Natural killer cell (primary cell): ENCODE data around the gene PTCD3. TPM values are rescaled to one million over a fixed set of nuclear protein-coding genes. Genes with fewer than 3 reads are reported as not detected.

ENCODE experiments used
- ATAC-seq, 3 donors: fragments of 150-1000 bp in 2 of 3; fragments of 200-7000 bp in 1 of 3; cut with Tn5 transposase; 1 replicate in 1 of 3; 2 replicates in 2 of 3; pipeline ENCODE4 v1.10.0; 2021; ENCODE audit warnings: mild to moderate bottlenecking in 2 of 3, moderate library complexity in 2 of 3
- DNase-seq, 2 donors: peaks; one replicate each; pipeline versions ENCODE4 v3.0.0 to v3.0.0-alpha.2; 2013 to 2021; ENCODE audit warnings: mixed read lengths in 1 of 2
- H3K27ac ChIP-seq: one replicate; pipeline ENCODE4 v1.5.1; 2013; ENCODE audit warnings: mild to moderate bottlenecking, low read length
- H3K27me3 ChIP-seq: one replicate; pipeline ENCODE4 v1.6.1; 2013; ENCODE audit warnings: low read length; ENCODE audit not compliant: control insufficient read depth, insufficient read depth
- H3K36me3 ChIP-seq: one replicate; pipeline ENCODE4 v1.6.1; 2013; ENCODE audit warnings: low read length; ENCODE audit not compliant: control insufficient read depth, insufficient read depth
- H3K4me1 ChIP-seq: one replicate; pipeline ENCODE4 v1.6.1; 2013; ENCODE audit warnings: low read length; ENCODE audit not compliant: control insufficient read depth, insufficient read depth
- H3K4me3 ChIP-seq: one replicate; pipeline ENCODE4 v1.5.1; 2013; ENCODE audit warnings: low read length
- H3K9me3 ChIP-seq: one replicate; pipeline ENCODE4 v1.6.1; 2013; ENCODE audit warnings: low read length; ENCODE audit not compliant: control insufficient read depth, insufficient read depth
- H3K27ac Mint-ChIP-seq, 2 donors: one replicate each; pipeline ENCODE4 v1.8.0; 2022; ENCODE audit warnings: mild to moderate bottlenecking in 2 of 2, mixed read lengths in 2 of 2, moderate library complexity in 1 of 2
- H3K27me3 Mint-ChIP-seq, 2 donors: one replicate each; pipeline ENCODE4 v1.8.0; 2022; ENCODE audit warnings: low read depth in 2 of 2, mixed read lengths in 2 of 2
- H3K36me3 Mint-ChIP-seq: one replicate; pipeline ENCODE4 v1.8.0; 2022; ENCODE audit warnings: mixed read lengths
- H3K4me1 Mint-ChIP-seq, 2 donors: one replicate each; pipeline ENCODE4 v1.8.0; 2022; ENCODE audit warnings: mixed read lengths in 2 of 2
- H3K4me3 Mint-ChIP-seq: one replicate; pipeline ENCODE4 v1.8.0; 2022; ENCODE audit warnings: mild to moderate bottlenecking, moderate library complexity, mixed read lengths
- H3K9me3 Mint-ChIP-seq, 2 donors: one replicate each; pipeline ENCODE4 v1.8.0; 2022; ENCODE audit warnings: mixed read lengths in 2 of 2
- WGBS: methylation state at CpG from one replicate; pipeline ENCODE4 v1.1.7; 2013; ENCODE audit warnings: missing lambda C conversion rate; ENCODE audit not compliant: insufficient coverage; 5-methylcytosine and 5-hydroxymethylcytosine counted together
- intact Hi-C: fragments of 100-400 bp; cut with micrococcal nuclease; formaldehyde crosslinking; loops from one replicate; pipeline ENCODE4 v1.14.2; 2022
- total RNA-seq, 4 donors: library from RNA; stranded (reverse); fragments of 120-200 nt in 1 of 4; gene quantifications; one replicate each; pipeline versions ENCODE4 v1.2.3 to v1.2.4, GENCODE V29; 2013 to 2022
- TF ChIP-seq, protein P1 (sequence below): fragments of 200-600 bp; IDR thresholded peaks from one replicate; pipeline ENCODE4 v1.8.0; 2022; ENCODE audit warnings: antibody characterized with exemption

PTCD3 gene
- 100 to 1,000 TPM; 115 to 146 (median 128) TPM for total RNA-seq
- total RNA-seq (2013) = 209 TPM

DNA sequence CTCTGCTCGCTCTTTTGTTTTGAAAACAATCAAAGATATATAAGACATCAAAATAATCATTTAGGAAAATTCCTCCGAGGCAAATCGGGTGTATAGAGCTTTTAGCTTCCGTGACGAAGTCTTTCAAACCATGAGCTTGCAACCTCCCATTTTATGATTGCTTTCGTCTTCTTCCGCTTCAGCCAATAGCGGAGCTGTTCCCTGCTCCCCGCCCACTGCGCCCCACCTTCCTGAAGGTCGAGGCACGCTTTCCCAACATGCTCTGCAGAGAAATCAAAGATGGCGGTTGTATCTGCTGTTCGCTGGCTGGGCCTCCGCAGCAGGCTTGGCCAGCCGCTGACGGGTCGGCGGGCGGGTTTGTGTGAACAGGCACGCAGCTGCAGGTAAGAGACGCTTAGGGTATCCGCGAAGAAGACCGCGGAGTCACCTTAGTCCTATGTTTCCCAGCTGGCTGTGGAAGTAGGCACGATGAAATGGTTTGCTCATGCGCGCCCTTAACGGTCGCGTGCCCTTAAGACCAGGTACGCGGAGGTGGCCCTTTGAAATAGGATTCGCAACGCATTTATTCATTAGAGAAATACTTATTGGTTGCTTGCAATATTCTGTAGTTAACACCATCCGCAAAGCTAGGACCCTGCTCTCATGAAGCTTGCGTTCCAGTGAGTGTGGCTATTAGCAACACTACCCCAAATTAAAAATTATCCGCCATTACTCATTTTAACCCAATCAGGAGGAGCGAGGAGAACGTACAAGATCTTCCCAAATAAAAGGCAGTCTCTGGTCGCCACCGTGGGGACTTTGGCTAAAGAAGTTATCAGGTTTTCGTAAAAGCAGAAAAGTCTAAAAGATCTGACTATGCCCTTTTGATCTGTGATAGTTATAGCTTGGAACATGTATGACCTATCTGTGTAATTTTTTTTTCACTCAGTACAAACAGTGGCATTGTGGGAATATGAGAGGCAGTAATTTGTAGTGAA, at the start of gene PTCD3:
PTCD3 (plus strand) TSS at position 267 of the 977 bp plus-strand sequence; CDS start at position 280, 13 bp downstream.
- TF ChIP-seq, protein P1, sequence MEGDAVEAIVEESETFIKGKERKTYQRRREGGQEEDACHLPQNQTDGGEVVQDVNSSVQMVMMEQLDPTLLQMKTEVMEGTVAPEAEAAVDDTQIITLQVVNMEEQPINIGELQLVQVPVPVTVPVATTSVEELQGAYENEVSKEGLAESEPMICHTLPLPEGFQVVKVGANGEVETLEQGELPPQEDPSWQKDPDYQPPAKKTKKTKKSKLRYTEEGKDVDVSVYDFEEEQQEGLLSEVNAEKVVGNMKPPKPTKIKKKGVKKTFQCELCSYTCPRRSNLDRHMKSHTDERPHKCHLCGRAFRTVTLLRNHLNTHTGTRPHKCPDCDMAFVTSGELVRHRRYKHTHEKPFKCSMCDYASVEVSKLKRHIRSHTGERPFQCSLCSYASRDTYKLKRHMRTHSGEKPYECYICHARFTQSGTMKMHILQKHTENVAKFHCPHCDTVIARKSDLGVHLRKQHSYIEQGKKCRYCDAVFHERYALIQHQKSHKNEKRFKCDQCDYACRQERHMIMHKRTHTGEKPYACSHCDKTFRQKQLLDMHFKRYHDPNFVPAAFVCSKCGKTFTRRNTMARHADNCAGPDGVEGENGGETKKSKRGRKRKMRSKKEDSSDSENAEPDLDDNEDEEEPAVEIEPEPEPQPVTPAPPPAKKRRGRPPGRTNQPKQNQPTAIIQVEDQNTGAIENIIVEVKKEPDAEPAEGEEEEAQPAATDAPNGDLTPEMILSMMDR = no peak
- H3K27ac Mint-ChIP-seq = peak within 1 kb of the TSS; percentile 94 to 98
- Histone ChIP-seq H3K4me3 (peak within 1 kb of the TSS; percentile 92), H3K27ac (peak within 1 kb of the TSS; percentile 92), H3K9me3 (no peaks in the 10 kb centered on the region), H3K4me1 (peaks cover 9% of the 10 kb centered on the region), H3K27me3 (no peaks in the 10 kb centered on the region), H3K36me3 (peaks cover 24% of the 10 kb centered on the region)
- peak within 1 kb of the TSS; percentile 97 for H3K4me3 Mint-ChIP-seq
- WGBS = under 1% methylated on average over 44 of the region's 44 CpGs
- no peaks in the 10 kb centered on the region for H3K27me3 Mint-ChIP-seq
- intact Hi-C loops = loop anchor here (1.0 to 10.0 kb wide), 4 partner anchors 26 to 381 kb away; partner anchors contain the start of genes IMMT and MRPL35
- DNase-seq (peak; percentile 85 to 95), ATAC-seq (peak; percentile 91 to 97 (median 91))
- H3K36me3 Mint-ChIP-seq = peaks cover 9% of the 10 kb centered on the region
- no peaks in the 10 kb centered on the region for H3K9me3 Mint-ChIP-seq
- H3K4me1 Mint-ChIP-seq = peaks cover 63 to 67% of the 10 kb centered on the region in 2 donors

GRCh38 chr2:86056590-86057331, 49.3 kb upstream of the PTCD3 start:
- Histone ChIP-seq H3K4me3 (no peak overlapping the region), H3K27me3 (no peaks in the 10 kb centered on the region), H3K9me3 (no peaks in the 10 kb centered on the region), H3K36me3 (peaks cover 41% of the 10 kb centered on the region), H3K27ac (no peak overlapping the region), H3K4me1 (no peaks in the 10 kb centered on the region)
- no peak overlapping the region for H3K4me3 Mint-ChIP-seq
- H3K36me3 Mint-ChIP-seq = peaks cover 13% of the 10 kb centered on the region
- TF ChIP-seq, protein P1 = no peak
- H3K9me3 Mint-ChIP-seq = no peaks in the 10 kb centered on the region
- no peaks in the 10 kb centered on the region for H3K27me3 Mint-ChIP-seq
- DNase-seq (no peak), ATAC-seq (no peak)
- no peaks in the 10 kb centered on the region for H3K4me1 Mint-ChIP-seq
- no peak overlapping the region for H3K27ac Mint-ChIP-seq
- intact Hi-C loops = no loop called here
- WGBS = 91% methylated on average over 4 of the region's 4 CpGs

DNA sequence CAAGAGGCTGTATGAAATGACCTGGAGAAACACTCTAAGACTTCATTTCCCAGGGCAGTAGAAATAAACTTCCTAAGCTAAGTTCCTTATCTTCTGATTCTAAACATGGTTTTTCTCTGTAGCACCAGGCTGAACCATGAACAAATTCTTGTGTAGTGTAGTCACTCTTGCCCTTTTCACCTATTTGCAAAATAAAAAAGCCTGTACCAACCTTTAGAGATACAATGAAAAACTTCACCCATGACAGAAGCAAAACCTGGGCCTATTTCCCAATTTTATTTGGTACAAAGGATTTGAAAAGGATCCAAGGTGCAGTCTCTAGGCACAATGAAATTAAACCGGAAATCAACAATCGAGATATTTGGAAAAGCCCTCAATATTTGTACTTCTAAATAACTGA, 44.0 kb upstream of the PTCD3 start:
- intact Hi-C loops = no loop called here
- H3K27ac ChIP-seq = no peak overlapping the region
- no peaks in the 10 kb centered on the region for H3K9me3 ChIP-seq
- no peaks in the 10 kb centered on the region for H3K27me3 Mint-ChIP-seq
- H3K4me3 Mint-ChIP-seq = no peak overlapping the region
- H3K27me3 ChIP-seq = no peaks in the 10 kb centered on the region
- no peaks in the 10 kb centered on the region for H3K4me1 Mint-ChIP-seq
- no peaks in the 10 kb centered on the region for H3K4me1 ChIP-seq
- no peak overlapping the region for H3K4me3 ChIP-seq
- DNase-seq (no peak), ATAC-seq (no peak)
- H3K27ac Mint-ChIP-seq = no peak overlapping the region
- TF ChIP-seq, protein P1 = no peak
- no peaks in the 10 kb centered on the region for H3K9me3 Mint-ChIP-seq
- H3K36me3 ChIP-seq = peaks cover 45% of the 10 kb centered on the region
- WGBS = no CpG with 5 or more reads among the region's 2 CpGs
- peaks cover 39% of the 10 kb centered on the region for H3K36me3 Mint-ChIP-seq
